Kidney tubule cell (primary cell): ENCODE results near the gene FFAR1.
"Not testable (repeated sequence)": the region's sequence is repeated elsewhere in the genome, so short reads cannot be mapped to it uniquely, and the experiment has no call there.

Experiments
- DNase-seq: peaks from one replicate; pipeline ENCODE4 v3.0.0-alpha.2; 2018; ENCODE audit warnings: low spot score

The FFAR1 gene

DNA sequence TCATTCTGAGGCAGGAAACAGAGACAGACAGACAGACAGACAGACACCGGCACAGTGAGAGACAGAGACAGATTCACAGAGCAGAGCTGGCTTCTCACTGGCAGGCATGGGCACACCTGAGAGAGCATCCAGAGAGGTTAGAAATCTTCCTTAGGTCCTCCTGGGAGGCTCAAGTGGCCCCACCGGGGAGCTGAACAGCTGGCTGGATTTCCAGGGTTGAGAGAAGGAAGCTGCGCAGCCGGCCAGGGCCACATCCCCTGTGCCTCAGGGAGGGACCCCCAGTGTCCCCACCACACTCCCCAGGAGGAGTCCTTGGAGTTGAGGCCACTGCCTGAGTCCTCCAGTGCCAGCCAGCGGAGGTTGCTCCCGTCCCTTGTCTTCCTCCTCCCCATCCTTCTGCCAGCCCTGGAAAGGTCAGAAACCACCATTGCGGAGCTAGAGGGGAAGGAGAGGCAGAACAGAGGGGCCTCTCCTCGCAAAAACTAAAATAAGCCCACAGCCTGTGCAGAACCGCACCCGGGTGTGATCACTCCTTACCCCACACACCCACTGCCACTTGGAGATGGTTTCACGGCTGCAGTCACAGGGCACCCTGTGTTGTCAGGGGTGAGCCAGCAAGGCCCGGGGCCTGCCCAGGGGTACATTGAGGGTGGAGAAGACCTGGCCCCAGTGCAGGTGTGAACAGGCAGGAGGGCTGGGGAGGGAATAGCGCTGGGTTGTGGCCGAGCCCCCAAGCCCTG is 14.7 kb downstream of the FFAR1 start:
- DNase-seq, result no peak

DNA sequence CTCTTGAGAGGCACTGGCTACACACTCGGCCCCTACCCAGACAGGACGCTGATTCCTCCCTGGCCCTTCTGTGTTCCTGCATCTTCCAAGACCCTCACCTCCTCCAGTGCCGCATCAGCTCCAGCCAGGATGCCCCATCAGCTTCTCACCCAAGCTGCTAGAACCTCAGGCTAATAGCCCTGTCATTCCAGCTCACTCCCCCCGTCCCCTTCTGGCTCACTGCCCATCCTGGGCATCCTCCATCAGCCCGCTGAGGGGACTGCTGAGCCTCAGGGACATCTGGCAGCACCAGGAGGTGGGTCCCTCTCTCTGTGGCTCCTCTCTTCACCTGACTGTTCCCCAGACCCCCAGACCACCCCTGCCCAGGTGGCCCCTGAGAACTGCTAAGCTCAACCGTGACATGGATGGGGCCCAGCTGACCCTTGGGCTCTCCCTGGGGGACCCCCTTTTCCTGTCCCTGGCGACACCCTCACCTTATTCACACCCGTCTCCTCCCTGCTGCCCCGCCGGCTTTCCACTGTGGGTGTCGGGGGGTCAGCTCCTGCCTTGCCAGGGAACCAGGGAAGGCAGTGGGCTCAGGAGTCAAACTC is 15.4 kb downstream of the FFAR1 start:
- DNase-seq, result no peak

DNA sequence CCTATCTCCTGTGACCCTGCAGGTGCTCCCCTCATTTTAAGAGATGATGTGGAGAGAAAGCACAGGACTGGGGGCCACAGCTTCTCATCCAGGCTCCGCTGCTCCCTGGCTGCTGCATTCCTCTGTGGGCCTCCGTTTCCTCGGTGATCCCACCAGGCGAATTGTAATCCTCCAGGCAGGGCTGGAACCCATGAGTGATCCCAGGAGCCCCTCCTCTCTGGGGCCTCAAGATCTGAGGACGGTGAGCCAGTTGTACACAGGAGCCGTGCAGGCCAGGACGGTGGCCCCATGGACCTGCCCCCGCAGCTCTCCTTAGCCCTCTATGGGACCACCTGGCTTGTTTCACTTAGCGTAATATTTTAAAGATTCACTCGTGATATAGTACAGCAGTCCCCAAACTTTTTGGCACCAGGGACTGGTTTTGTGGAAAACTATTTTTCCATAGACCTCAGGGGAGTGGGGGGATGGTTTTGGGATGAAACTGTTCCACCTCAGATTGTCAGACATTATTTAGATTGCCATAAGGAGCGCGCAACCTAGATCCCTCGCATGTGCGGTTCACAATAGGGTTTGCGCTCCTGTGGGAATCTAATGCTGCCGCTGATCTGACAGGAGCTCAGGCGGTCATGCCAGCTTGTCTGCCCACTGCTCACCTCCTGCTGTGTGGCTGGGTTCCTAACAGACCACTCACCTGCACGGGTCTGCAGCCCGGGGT is 16.2 kb downstream of the FFAR1 start:
- no peak for DNase-seq

DNA sequence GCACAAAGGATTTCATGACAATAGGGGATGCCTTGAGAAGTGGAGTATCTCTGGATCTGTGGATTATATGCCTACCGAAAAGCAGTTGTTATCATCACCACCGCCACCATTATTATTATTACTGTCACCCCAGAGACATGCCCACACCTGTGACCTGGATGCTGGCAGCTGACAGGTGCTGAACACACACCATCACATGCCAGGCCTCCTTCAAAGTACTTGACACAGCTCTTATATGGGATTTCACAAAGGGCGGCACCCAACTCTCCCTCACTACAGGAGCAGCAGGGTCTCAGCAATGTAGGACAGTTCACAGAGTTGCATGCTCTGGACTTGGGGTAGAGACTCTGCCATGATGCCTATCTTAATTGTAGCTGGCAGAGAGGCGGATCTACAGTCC is 17.6 kb downstream of the FFAR1 start:
- no peak for DNase-seq

- no peak for DNase-seq
Measured at GRCh38 chr19:35368378-35368777, 20.7 kb downstream of the FFAR1 start.

- DNase-seq, result no peak
Measured at GRCh38 chr19:35369522-35369921, 21.8 kb downstream of the FFAR1 start.

- no peak for DNase-seq
Measured at GRCh38 chr19:35370722-35371121, 23.0 kb downstream of the FFAR1 start, which contains the start of gene GPR42. TSS of gene GPR42 (plus strand) at chr19:35371068. CDS start at chr19:35371360, 292 bp downstream.

GRCh38 chr19:35373492-35373891 is 25.8 kb downstream of the FFAR1 start:
- no peak for DNase-seq

- DNase-seq, result not testable (repeated sequence)
Measured at GRCh38 chr19:35374031-35374430, 26.3 kb downstream of the FFAR1 start.

GRCh38 chr19:35375505-35376307 is 28.0 kb downstream of the FFAR1 start:
- no peak for DNase-seq

DNA sequence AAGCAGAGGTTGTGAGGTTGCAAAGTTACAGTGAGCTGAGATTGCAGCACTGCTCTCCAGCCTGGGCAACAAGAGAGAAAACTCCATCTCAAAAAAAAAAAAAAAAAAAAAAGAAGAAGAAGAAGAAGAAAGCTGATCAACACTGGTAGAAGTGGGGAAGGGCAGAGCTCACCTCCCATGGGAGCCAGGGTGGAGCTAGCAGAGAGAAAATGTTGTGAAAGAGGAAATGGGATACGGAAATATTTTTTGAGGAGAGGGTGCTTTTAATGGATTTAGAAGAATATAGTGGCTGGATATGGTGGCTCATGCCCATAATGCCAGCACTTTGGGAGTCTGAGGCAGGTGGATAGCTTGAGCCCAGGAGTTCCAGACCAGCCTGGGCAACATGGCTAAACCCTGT is 30.0 kb downstream of the FFAR1 start:
- no peak for DNase-seq

- no peak for DNase-seq
Measured at GRCh38 chr19:35378356-35378755, 30.7 kb downstream of the FFAR1 start.

- not testable (repeated sequence) for DNase-seq
Measured at GRCh38 chr19:35379545-35379944, 31.8 kb downstream of the FFAR1 start.

DNA sequence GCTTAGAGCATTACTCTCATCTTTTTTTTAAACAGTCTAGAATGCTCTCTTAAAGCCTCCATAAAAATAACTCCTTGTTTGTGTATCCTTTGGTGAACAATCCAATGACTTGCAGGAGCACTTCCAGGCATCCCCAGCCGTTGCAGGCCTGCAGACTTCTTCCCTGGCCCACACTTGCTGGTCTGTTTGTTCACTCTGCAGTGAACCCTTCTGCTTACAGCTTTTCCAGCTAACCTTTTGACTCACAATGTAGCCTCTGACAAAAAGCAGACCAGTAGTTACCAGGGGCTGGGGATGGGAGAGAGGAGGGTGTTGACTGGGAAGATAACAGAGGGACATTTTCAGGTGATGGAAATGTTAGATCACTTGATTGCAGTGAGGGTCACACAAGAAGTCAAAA is 32.3 kb downstream of the FFAR1 start:
- DNase-seq, result no peak

DNA sequence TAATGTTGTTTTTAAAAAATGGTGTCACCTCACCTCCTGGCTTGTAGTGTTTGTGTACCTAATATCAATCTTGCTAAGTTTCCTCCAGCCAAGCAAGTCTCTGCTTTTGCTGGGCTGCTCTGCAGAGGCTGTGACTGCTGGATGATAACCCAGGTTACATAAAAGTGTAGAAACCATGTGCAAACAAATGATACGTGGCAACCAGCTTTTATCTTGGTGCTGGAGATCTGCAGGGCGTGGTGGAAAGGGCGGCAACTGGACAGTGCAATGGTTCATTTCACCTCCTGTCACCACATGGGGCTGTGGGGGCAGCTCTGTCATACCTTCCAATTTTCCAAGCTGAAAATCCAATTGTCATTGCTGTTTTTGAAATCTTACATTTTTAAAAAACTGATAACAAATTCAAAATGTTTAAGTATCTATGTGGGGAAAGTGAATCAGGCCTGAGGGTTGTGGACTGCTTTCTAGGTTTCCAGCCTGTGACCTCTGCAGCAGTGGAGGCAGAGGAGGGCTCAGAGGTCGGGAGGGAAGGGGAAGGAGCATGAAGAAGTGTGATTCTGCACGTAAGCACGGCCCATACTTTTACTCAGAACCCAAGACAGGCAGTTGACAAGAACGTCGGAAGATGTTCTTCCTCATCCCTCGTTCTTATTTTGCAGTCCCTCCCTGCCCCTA is 32.9 kb downstream of the FFAR1 start:
- no peak for DNase-seq

DNA sequence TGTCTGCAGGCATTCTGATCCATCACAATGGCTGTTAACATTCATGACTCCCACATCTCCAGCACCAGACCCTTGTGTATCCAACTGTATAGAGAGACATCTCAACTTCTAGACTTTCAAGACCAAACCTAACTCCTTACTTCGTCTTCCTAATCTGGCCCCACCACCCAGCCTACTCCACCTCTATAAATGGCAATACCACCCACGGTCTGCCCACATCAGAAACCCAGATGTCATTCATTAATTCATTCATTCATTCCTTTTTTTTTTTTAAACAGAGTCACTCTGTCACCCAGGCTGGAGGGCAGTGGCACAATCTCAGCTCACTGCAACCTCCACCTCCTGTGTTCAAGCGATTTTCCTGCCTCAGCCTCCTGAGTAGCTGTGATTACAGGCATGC is 33.6 kb downstream of the FFAR1 start:
- DNase-seq, result no peak

DNA sequence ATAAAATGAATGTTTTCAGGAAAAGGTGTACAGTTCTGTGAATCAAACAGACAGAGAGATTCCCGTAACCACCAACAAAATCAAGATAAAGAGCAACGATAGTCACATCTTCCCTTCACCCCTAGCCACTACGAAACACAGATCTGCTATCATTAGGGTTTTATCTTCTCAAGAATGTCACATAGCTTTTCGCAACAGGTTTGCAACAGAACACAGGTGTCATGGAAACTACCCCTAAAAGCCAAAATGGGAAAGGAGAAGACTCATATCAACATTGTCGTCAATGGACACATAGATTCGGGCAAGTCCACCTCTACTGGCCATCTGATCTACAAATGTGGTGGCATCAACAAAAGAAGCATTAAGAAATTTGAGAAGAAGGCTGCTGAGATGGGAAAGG is 34.2 kb downstream of the FFAR1 start:
- DNase-seq, result no peak

GRCh38 chr19:35383536-35383935 is 35.8 kb downstream of the FFAR1 start:
- no peak for DNase-seq

DNA sequence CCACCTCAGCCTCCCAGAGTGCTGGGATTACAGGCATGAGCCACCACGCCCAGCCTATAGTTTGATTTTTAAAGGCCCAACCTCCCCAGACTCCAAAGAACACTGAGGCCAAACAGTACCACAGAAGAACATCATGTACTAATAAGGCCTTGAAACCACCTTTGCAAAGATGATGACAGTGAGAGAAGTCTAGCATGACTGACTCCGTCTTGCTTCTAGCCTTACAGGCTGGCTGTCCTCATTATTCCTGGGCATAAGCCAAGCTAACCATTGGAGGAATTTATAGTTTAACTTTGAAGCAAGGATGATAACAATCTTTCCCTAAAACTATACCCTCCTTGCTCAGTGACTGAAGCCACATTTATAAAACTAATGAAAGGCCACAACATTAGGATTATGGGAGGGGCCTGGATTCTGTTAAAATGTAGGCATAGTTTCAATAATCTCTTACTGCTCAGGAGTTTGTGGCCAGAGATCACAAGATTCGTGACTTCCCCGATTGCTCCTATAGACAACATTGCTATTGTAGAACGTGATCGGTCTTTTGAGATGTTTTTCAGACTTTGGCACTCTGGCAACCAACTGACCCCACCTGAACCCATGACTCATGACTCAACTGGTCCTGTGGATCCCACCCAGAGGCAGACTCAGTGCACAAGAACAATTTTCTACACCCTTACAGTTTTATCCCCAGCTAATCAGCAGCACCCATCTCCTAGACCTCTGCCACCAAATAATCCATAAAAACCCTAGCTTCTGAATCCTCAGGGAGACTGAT is 40.8 kb downstream of the FFAR1 start:
- no peak for DNase-seq

DNA sequence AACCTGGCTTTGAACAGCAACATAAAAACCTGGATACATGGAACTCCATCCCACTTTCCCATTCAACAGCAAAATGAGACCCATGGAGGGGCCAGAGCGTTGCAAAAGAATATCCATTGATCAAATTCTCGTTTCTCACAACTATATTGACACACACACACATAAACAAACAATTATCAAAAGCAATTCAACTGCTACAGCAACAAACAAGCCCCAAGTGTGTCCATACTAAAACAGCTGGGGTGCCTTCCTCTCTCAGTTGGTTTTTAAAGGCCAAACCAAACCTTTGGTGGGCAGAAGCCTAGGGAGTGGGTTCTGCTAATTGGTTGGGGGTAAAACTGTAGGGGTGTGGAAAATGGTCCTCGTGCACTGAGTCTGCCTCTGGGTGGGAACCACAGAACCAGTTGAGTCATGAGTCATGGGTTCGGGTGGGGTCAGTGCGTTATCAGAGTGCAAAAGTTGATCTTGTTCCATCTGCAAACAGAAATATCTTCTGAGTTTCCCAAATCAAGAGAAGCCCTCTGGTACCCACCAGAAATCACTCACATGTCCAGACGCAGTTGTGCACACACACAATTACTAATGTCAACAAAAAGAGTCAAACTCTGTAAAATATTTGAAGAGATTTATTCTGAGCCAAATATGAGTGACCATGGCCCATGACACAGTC is 41.6 kb downstream of the FFAR1 start:
- no peak for DNase-seq
